GM12872 (cell line): ENCODE measurements around the gene KIF26A.

Experiments
- CTCF ChIP-seq: IDR thresholded peaks from 3 replicates; pipeline ENCODE4 v1.5.1; 2011; ENCODE audit warnings: low read depth, mild to moderate bottlenecking, low read length, moderate library complexity; ENCODE audit not compliant: insufficient read depth

Gene KIF26A

GRCh38 chr14:104166698-104167097 lies 28.3 kb downstream of the KIF26A start:
- no peak for TF ChIP-seq CTCF

- TF ChIP-seq CTCF, result no peak
Observed at GRCh38 chr14:104168603-104169002, 30.2 kb downstream of the KIF26A start.

GRCh38 chr14:104169005-104169698 lies 30.8 kb downstream of the KIF26A start:
- TF ChIP-seq CTCF, result no peak

- no peak for TF ChIP-seq CTCF
Observed at GRCh38 chr14:104169699-104170479, 31.5 kb downstream of the KIF26A start.

- no peak for TF ChIP-seq CTCF
Observed at GRCh38 chr14:104171029-104171697, 32.8 kb downstream of the KIF26A start.

- no peak for TF ChIP-seq CTCF
Observed at GRCh38 chr14:104171895-104172294, 33.5 kb downstream of the KIF26A start.

- TF ChIP-seq CTCF, result no peak
Observed at GRCh38 chr14:104172349-104172748, 34.0 kb downstream of the KIF26A start.
